Esophagus muscularis mucosa (tissue), 3 donors: ENCODE measurements around the gene WSCD2.

Experiments
- CTCF ChIP-seq, 3 experiments: fragments of 200-600 bp in 2 of 3; fragments of 450-650 bp in 1 of 3; sonication (generic) in 2 of 3; IDR thresholded peaks; one replicate each; pipeline ENCODE4 v1.5.1; 2017 to 2019; ENCODE audit warnings: antibody characterized with exemption in 3 of 3, mild to moderate bottlenecking in 2 of 3, moderate library complexity in 1 of 3
- EP300 ChIP-seq: sonication (generic); formaldehyde crosslinking; IDR thresholded peaks from one replicate; pipeline ENCODE4 v1.6.1; 2017; ENCODE audit warnings: antibody characterized with exemption

- no peak for TF ChIP-seq CTCF (IDR thresholded peaks at IDR 0.05)
- TF ChIP-seq EP300, result no peak
Measured at GRCh38 chr12:108133482-108133881, 4.4 kb downstream of the WSCD2 start.
